ENCODE results near the gene LMF1. TPM values are rescaled to one million over a fixed set of nuclear protein-coding genes. Genes with fewer than 3 reads are reported as not detected.

Gene LMF1
- total and polyA plus RNA-seq, 2 donors from 2014 or later, result 15.4 to 28.6 TPM

GRCh38 chr16:830107-830870 is 140.5 kb downstream of the LMF1 start:
- Histone ChIP-seq H3K4me3 (ENCODE audit: low read length in 3 of 3) (no peak overlapping the region), H3K27me3 (ENCODE audit: control insufficient read depth, insufficient read depth, low read length) (no peaks in the 10 kb centered on the region), H3K9me3 (ENCODE audit: control insufficient read depth in 2 of 3, insufficient read depth in 1 of 3, low read length in 3 of 3) (peaks cover 0 to 3% (median 0%) of the 10 kb centered on the region in 3 donors), H3K9ac (ENCODE audit: low read length in 3 of 3) (no peak overlapping the region), H3K4me1 (ENCODE audit: control insufficient read depth in 2 of 3, insufficient read depth in 2 of 3, low read depth in 1 of 3, low read length in 3 of 3) (no peaks in the 10 kb centered on the region), H3K36me3 (ENCODE audit: control insufficient read depth in 2 of 3, insufficient read depth in 3 of 3, low read length in 3 of 3) (no peaks in the 10 kb centered on the region), H3K27ac (ENCODE audit: low read depth in 2 of 2, low read length in 2 of 2) (no peak overlapping the region)
- TF ChIP-seq CTCF (IDR thresholded peaks at IDR 0.05; ENCODE audit: borderline replicate concordance, extremely low read depth, insufficient read depth), result no peak
- intact Hi-C loops (cut with DNase I), result no loop called here
- FAIRE-seq (no peak), DNase-seq (no peak)

GRCh38 chr16:828891-829290 is 141.9 kb downstream of the LMF1 start:
- DNase-seq (no peak), FAIRE-seq (no peak)
- Histone ChIP-seq H3K36me3 (ENCODE audit: control insufficient read depth in 2 of 3, insufficient read depth in 3 of 3, low read length in 3 of 3) (no peaks in the 10 kb centered on the region), H3K4me1 (ENCODE audit: control insufficient read depth in 2 of 3, insufficient read depth in 2 of 3, low read depth in 1 of 3, low read length in 3 of 3) (no peaks in the 10 kb centered on the region), H3K4me3 (ENCODE audit: low read length in 3 of 3) (no peak overlapping the region), H3K9ac (ENCODE audit: low read length in 3 of 3) (no peak overlapping the region), H3K27me3 (ENCODE audit: control insufficient read depth, insufficient read depth, low read length) (no peaks in the 10 kb centered on the region), H3K27ac (ENCODE audit: low read depth in 2 of 2, low read length in 2 of 2) (no peak overlapping the region), H3K9me3 (ENCODE audit: control insufficient read depth in 2 of 3, insufficient read depth in 1 of 3, low read length in 3 of 3) (peaks cover 0 to 3% (median 0%) of the 10 kb centered on the region in 3 donors)
- no peak for TF ChIP-seq CTCF (IDR thresholded peaks at IDR 0.05; ENCODE audit: borderline replicate concordance, extremely low read depth, insufficient read depth)
- intact Hi-C loops (cut with DNase I), result no loop called here

- Histone ChIP-seq H3K4me3 (ENCODE audit: low read length in 3 of 3) (no peak overlapping the region), H3K27me3 (ENCODE audit: control insufficient read depth, insufficient read depth, low read length) (no peaks in the 10 kb centered on the region), H3K9ac (ENCODE audit: low read length in 3 of 3) (no peak overlapping the region), H3K9me3 (ENCODE audit: control insufficient read depth in 2 of 3, insufficient read depth in 1 of 3, low read length in 3 of 3) (no peaks in the 10 kb centered on the region), H3K4me1 (ENCODE audit: control insufficient read depth in 2 of 3, insufficient read depth in 2 of 3, low read depth in 1 of 3, low read length in 3 of 3) (no peaks in the 10 kb centered on the region), H3K36me3 (ENCODE audit: control insufficient read depth in 2 of 3, insufficient read depth in 3 of 3, low read length in 3 of 3) (no peaks in the 10 kb centered on the region), H3K27ac (ENCODE audit: low read depth in 2 of 2, low read length in 2 of 2) (no peak overlapping the region)
- TF ChIP-seq CTCF (IDR thresholded peaks at IDR 0.05; ENCODE audit: borderline replicate concordance, extremely low read depth, insufficient read depth), result no peak
- DNase-seq (no peak), FAIRE-seq (no peak)
- intact Hi-C loops (cut with DNase I), result no loop called here
Observed at GRCh38 chr16:827513-827912, 143.3 kb downstream of the LMF1 start.

Data from kidney (tissue), 14 donors.